ENCODE measurements around the gene VSIG1.

DNA sequence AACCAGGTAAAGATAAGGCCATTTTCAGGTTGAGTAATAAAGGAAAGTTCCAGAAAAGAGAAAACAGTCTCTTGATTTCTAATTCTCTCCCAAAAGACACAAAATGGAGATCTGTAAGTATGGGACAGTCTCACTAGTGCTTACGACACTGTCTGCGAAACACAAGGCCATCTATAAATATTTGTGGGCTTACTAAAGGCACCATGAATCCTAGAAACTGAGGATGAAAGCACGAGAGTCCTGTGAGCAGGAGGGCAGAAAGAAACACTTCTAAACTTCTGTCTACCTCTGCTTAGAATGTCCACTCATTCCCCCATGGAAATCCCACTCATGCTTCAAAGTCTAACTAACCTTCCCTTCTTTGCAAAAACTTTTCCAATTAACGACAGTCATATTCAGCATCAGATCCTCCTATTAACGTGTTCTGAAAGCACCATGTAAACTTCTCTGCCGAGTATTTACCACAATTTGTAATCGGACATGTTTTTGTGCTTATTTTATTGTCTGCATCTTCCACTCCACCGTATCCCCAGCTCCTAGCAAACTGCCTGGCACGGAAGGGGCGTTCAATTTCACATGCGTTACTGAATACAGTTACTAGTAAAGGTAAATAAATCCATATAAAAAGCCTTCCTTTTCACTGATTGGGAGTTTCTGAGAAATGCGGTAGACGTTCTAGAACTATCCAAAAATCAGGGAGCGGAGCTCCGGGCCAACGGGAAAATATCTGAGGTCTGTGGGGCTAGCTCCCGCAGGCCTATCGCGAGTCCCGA is 45.8 kb downstream of the VSIG1 start:
- TF ChIP-seq, protein P1, sequence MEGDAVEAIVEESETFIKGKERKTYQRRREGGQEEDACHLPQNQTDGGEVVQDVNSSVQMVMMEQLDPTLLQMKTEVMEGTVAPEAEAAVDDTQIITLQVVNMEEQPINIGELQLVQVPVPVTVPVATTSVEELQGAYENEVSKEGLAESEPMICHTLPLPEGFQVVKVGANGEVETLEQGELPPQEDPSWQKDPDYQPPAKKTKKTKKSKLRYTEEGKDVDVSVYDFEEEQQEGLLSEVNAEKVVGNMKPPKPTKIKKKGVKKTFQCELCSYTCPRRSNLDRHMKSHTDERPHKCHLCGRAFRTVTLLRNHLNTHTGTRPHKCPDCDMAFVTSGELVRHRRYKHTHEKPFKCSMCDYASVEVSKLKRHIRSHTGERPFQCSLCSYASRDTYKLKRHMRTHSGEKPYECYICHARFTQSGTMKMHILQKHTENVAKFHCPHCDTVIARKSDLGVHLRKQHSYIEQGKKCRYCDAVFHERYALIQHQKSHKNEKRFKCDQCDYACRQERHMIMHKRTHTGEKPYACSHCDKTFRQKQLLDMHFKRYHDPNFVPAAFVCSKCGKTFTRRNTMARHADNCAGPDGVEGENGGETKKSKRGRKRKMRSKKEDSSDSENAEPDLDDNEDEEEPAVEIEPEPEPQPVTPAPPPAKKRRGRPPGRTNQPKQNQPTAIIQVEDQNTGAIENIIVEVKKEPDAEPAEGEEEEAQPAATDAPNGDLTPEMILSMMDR (IDR thresholded peaks at IDR 0.05): no peak
- TF ChIP-seq EP300 (IDR thresholded peaks at IDR 0.05): no peak
